Measurements from ENCODE around the gene FBXO36. TPM values are rescaled to one million over a fixed set of nuclear protein-coding genes. Genes with fewer than 3 reads are reported as not detected.

FBXO36 gene
- total and polyA plus RNA-seq, 4 donors, result 0.56 to 1.3 (median 0.69) TPM

- no peak for TF ChIP-seq HNF4G (IDR thresholded peaks at IDR 0.05)
These were observed 46.8 kb upstream of the FBXO36 start (continued) for GRCh38 chr2:229875549-229875948.

GRCh38 chr2:229879191-229879950 lies 42.9 kb upstream of the FBXO36 start:
- TF ChIP-seq YY1 (IDR thresholded peaks at IDR 0.05), result no peak
- no peak for TF ChIP-seq FOXA2 (IDR thresholded peaks at IDR 0.05)
- no peak for TF ChIP-seq TAF1 (conservative IDR thresholded peaks at IDR 0.05)
- TF ChIP-seq SP1 (IDR thresholded peaks at IDR 0.05), result no peak
- no peak for TF ChIP-seq GABPA (IDR thresholded peaks at IDR 0.05 in 1 of 2, conservative IDR thresholded peaks at IDR 0.05 in 1 of 2)
- no peak for TF ChIP-seq RAD21 (IDR thresholded peaks at IDR 0.05)
- no peak for TF ChIP-seq EGR1 (IDR thresholded peaks at IDR 0.05; ENCODE audit: low read depth in 2 of 2)
- TF ChIP-seq, protein P1, sequence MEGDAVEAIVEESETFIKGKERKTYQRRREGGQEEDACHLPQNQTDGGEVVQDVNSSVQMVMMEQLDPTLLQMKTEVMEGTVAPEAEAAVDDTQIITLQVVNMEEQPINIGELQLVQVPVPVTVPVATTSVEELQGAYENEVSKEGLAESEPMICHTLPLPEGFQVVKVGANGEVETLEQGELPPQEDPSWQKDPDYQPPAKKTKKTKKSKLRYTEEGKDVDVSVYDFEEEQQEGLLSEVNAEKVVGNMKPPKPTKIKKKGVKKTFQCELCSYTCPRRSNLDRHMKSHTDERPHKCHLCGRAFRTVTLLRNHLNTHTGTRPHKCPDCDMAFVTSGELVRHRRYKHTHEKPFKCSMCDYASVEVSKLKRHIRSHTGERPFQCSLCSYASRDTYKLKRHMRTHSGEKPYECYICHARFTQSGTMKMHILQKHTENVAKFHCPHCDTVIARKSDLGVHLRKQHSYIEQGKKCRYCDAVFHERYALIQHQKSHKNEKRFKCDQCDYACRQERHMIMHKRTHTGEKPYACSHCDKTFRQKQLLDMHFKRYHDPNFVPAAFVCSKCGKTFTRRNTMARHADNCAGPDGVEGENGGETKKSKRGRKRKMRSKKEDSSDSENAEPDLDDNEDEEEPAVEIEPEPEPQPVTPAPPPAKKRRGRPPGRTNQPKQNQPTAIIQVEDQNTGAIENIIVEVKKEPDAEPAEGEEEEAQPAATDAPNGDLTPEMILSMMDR (IDR thresholded peaks at IDR 0.05; ENCODE audit: low read depth, low read length, missing input control), result no peak
- TF ChIP-seq JUND (IDR thresholded peaks at IDR 0.05), result no peak
- TF ChIP-seq HNF4G (IDR thresholded peaks at IDR 0.05), result no peak
- TF ChIP-seq, protein P2, sequence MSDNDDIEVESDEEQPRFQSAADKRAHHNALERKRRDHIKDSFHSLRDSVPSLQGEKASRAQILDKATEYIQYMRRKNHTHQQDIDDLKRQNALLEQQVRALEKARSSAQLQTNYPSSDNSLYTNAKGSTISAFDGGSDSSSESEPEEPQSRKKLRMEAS (IDR thresholded peaks at IDR 0.05), result no peak
- TF ChIP-seq, protein P3, sequence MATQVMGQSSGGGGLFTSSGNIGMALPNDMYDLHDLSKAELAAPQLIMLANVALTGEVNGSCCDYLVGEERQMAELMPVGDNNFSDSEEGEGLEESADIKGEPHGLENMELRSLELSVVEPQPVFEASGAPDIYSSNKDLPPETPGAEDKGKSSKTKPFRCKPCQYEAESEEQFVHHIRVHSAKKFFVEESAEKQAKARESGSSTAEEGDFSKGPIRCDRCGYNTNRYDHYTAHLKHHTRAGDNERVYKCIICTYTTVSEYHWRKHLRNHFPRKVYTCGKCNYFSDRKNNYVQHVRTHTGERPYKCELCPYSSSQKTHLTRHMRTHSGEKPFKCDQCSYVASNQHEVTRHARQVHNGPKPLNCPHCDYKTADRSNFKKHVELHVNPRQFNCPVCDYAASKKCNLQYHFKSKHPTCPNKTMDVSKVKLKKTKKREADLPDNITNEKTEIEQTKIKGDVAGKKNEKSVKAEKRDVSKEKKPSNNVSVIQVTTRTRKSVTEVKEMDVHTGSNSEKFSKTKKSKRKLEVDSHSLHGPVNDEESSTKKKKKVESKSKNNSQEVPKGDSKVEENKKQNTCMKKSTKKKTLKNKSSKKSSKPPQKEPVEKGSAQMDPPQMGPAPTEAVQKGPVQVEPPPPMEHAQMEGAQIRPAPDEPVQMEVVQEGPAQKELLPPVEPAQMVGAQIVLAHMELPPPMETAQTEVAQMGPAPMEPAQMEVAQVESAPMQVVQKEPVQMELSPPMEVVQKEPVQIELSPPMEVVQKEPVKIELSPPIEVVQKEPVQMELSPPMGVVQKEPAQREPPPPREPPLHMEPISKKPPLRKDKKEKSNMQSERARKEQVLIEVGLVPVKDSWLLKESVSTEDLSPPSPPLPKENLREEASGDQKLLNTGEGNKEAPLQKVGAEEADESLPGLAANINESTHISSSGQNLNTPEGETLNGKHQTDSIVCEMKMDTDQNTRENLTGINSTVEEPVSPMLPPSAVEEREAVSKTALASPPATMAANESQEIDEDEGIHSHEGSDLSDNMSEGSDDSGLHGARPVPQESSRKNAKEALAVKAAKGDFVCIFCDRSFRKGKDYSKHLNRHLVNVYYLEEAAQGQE (IDR thresholded peaks at IDR 0.05), result no peak
- no peak for TF ChIP-seq NR2F2 (IDR thresholded peaks at IDR 0.05)
- no peak for TF ChIP-seq HNF4A (conservative IDR thresholded peaks at IDR 0.05)
- no peak for TF ChIP-seq FOXA1 (IDR thresholded peaks at IDR 0.05)
- TF ChIP-seq, protein P4, sequence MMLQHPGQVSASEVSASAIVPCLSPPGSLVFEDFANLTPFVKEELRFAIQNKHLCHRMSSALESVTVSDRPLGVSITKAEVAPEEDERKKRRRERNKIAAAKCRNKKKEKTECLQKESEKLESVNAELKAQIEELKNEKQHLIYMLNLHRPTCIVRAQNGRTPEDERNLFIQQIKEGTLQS (IDR thresholded peaks at IDR 0.05), result no peak
- TF ChIP-seq, protein P5, sequence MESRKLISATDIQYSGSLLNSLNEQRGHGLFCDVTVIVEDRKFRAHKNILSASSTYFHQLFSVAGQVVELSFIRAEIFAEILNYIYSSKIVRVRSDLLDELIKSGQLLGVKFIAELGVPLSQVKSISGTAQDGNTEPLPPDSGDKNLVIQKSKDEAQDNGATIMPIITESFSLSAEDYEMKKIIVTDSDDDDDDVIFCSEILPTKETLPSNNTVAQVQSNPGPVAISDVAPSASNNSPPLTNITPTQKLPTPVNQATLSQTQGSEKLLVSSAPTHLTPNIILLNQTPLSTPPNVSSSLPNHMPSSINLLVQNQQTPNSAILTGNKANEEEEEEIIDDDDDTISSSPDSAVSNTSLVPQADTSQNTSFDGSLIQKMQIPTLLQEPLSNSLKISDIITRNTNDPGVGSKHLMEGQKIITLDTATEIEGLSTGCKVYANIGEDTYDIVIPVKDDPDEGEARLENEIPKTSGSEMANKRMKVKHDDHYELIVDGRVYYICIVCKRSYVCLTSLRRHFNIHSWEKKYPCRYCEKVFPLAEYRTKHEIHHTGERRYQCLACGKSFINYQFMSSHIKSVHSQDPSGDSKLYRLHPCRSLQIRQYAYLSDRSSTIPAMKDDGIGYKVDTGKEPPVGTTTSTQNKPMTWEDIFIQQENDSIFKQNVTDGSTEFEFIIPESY (IDR thresholded peaks at IDR 0.05), result no peak

More at GRCh38 chr2:229879191-229879950, 42.9 kb upstream of the FBXO36 start:
- Histone ChIP-seq H3K9me3 (ENCODE audit: control insufficient read depth in 4 of 4, low read length in 3 of 4) (no peaks in the 10 kb centered on the region), H3K27ac (ENCODE audit: low read depth in 1 of 2, low read length in 2 of 2) (no peak overlapping the region), H3K4me1 (ENCODE audit: control insufficient read depth in 4 of 4, insufficient read depth in 4 of 4, low read length in 3 of 4) (peaks cover 3 to 22% (median 6%) of the 10 kb centered on the region in 4 donors), H3K27me3 (ENCODE audit: control insufficient read depth in 4 of 4, insufficient read depth in 4 of 4, low read length in 3 of 4) (no peaks in the 10 kb centered on the region), H3K36me3 (ENCODE audit: control insufficient read depth in 4 of 4, insufficient read depth in 3 of 4, low read depth in 1 of 4, low read length in 3 of 4) (peaks cover 0 to 20% (median 17%) of the 10 kb centered on the region in 4 donors), H3K9ac (ENCODE audit: low read depth in 1 of 2, low read length in 2 of 2) (no peak overlapping the region), H3K4me3 (ENCODE audit: low read depth in 1 of 3, low read length in 3 of 3) (no peak overlapping the region)
- DNase-seq (ENCODE audit: low spot score), result no peak
- WGBS, result 93% methylated on average over 6 of the region's 6 CpGs
